HG03520 (cell line): ENCODE results near the gene MICAL3.
"Not testable (repeated sequence)": the region's sequence is repeated elsewhere in the genome, so short reads cannot be mapped to it uniquely, and the experiment has no call there.

ENCODE experiments used
- ATAC-seq: cut with Tn5 transposase; IDR thresholded peaks from one replicate; pipeline ENCODE4 v1.9.1; 2021; ENCODE audit warnings: mild to moderate bottlenecking, moderate library complexity; ENCODE audit not compliant: unreplicated experiment

Gene MICAL3, protein sequence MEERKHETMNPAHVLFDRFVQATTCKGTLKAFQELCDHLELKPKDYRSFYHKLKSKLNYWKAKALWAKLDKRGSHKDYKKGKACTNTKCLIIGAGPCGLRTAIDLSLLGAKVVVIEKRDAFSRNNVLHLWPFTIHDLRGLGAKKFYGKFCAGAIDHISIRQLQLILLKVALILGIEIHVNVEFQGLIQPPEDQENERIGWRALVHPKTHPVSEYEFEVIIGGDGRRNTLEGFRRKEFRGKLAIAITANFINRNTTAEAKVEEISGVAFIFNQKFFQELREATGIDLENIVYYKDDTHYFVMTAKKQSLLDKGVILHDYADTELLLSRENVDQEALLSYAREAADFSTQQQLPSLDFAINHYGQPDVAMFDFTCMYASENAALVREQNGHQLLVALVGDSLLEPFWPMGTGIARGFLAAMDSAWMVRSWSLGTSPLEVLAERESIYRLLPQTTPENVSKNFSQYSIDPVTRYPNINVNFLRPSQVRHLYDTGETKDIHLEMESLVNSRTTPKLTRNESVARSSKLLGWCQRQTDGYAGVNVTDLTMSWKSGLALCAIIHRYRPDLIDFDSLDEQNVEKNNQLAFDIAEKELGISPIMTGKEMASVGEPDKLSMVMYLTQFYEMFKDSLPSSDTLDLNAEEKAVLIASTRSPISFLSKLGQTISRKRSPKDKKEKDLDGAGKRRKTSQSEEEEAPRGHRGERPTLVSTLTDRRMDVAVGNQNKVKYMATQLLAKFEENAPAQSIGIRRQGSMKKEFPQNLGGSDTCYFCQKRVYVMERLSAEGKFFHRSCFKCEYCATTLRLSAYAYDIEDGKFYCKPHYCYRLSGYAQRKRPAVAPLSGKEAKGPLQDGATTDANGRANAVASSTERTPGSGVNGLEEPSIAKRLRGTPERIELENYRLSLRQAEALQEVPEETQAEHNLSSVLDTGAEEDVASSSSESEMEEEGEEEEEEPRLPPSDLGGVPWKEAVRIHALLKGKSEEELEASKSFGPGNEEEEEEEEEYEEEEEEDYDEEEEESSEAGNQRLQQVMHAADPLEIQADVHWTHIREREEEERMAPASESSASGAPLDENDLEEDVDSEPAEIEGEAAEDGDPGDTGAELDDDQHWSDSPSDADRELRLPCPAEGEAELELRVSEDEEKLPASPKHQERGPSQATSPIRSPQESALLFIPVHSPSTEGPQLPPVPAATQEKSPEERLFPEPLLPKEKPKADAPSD (N-terminal part only)

DNA sequence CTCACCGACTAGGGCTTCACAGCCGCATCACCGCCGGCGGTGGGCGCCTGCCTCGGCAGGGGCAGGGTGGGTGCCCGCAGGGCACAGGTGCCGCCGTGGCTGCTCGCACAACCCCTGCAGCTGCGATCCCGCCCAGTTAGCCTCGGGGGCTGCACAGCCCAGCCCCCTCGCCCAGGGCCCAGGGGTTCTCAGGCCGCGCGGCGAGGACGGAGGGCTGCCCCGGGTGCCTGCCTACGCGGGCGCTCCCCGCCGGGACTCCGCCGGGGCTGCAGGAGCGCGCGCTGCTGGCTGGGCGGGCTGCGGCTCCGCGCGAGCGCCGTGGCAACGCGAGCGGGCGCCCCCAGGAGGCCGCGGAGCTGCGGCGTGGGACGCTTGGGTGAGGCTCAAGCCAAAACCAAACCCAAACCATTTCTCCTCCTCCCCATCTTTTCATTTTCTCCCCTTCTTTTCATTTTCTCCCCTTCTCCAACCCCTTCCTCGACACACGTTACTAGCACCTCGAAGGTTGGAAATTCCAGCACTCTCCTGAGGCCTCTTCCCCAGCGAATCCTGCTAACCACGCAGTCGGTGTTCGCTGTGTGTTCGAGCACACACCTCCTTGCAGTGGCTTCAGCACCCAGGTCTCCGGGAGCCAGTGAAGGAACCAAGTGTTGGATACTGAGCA lies at the start of gene MICAL3:
Gene MICAL3 (minus strand): TSS at position 286 of the 664 bp plus-strand sequence. CDS start 117,749 bp downstream, outside the sequence.
- ATAC-seq, result no peak

DNA sequence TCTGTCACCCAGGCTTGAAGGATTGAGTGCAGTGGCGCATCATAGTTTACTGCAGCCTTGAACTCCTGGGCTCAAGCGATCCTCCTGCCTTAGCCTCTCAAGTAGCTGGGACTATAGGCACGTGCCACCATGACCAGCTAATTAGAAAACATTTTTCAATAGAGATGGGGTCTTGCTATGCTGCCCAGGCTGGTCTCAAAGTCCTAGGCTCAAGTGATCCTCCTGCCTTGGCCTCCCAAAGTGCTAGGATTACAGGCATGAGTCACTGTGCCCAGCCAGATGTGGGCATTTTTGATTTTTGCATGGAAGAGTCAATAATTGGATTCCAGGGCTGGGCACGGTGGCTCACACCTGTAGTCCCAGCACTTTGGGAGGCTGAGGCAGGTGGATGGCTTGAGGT lies 49.6 kb upstream of the MICAL3 start:
- not testable (repeated sequence) for ATAC-seq

DNA sequence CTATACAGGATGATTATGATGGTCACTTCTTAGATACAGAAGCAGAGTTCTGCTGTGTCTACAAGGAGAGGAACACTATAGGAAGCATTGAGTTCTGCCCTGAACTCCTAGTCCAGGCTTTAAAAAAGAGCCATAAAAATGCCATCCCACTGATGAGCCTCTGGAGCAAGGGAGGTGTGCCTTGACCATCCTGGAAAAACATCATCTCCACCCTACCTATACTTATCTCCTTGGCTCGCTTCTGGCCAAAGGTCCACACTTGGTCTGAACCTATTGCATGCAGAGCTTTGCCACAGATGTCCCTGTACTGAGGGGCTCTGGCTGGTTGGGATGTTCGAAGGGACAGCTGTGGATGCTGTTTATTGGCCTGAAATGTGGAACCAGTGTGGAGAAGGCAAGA lies 49.1 kb upstream of the MICAL3 start:
- no peak for ATAC-seq

DNA sequence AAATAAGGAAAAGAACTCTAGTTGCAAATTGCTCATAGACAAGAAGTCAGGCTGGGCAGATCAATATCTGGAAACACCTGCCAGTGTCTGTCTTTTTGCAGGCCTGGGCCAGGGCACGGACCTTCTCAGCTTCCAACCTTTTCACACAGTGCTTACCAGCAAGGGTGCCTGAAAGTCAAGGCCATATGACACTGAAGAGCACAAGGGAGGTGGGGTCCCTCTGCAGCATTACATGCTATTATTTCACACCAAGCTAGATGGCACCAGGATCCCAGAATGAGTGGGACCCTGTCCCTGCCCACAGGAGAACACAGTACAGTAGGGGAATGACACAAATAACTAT lies 47.6 kb upstream of the MICAL3 start:
- ATAC-seq, result no peak

DNA sequence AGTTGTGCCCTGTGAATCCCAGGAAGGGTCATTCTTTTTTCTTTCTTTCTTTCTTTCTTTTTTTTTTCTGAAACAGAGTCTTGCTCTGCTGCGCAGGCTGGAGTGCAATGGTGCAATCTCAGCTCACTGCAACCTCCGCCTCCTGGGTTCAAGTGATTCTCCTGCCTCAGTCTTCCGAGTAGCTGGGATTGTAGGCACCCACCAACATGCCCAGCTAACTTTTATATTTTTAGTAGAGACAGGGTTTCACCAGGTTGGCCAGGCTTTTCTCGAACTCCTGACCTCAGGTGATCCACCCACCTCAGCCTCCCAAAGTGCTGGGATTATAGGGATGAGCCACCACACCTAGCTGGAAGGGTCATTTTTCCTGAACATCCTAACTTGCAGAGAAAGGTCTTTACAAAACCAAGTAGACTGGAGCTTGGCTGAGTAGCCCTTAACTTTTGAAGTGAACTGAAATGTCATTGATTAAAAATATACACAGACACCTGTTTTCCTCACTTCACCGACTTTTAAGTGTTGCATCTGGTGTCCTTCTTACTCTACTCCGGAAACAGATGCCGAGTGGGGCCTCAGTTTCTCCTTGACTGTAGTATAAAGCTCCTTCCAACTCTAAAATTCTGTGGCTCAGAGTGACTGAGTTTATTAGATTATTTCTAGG lies 47.1 kb upstream of the MICAL3 start:
- not testable (repeated sequence) for ATAC-seq

DNA sequence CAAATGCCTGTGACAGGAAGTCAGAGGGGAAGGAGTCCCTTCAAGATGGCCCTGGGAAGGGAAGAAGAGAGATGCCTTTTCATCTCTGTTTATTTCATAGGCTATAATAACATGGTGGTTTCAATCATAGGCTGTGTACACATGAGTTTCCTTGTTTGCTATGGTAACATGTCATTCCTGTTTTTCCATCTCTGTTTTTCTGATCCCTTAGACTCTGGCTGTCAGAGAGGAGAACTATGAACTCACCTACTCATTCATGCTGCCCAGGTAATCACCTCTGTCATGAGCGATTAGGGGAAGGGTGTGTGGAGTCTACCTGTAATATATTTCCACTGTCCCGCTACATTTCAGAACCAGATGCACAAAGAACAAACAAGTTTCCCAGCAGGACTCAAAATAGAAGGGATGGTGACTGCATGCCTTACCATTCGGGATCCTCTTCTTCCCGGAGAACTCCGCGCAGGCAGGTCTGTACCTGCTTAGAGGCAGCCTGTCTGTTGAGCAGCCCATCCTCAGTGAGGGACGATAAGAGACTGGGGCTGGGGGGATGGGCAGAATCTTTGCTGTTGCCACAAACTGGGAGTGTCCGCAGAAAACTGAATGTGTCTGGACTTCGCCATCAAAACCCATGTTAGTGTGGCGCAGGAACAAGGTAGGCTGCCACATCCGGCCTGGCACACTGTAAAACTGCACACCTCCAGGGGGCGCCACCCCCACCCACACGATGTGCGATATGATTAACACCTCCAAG lies 46.4 kb upstream of the MICAL3 start:
- ATAC-seq, result no peak

DNA sequence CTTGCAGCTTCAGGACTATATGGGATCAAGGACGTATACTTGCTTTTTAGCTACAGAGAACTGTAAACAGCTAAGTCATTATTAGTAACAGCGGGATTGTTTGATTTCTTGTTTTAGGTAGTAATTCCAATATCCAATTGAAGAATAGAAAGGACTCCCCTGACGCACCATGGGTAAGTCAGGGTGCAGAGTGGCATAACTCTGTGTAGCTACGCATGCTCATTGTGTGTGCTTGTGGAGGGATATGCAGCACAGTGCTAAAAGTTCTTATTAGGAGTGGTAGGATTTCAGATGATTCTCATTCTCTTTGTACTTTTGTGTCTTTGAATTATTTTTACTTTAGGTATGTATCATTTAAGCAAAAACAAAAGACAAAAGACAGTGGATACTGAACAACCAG lies 45.7 kb upstream of the MICAL3 start:
- no peak for ATAC-seq

DNA sequence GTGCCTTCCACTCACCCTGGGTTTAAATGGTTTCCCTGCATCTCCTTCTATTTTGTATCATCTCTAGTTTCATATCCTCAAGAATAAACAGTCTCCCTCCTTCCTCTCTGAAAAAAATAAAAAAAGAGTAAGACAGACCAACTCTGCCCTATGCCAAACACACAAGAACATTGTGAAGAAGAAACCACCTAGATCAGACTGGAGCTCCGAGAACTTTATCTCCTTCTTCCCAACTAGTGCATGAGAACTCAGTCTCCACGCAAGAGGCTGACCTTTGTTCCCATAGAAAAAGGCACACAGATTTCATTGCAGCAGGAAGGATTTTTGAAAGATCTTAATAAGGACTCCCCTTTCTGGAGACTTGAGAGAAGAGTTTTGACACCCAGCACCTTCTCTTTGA lies 44.7 kb upstream of the MICAL3 start:
- ATAC-seq, result no peak

DNA sequence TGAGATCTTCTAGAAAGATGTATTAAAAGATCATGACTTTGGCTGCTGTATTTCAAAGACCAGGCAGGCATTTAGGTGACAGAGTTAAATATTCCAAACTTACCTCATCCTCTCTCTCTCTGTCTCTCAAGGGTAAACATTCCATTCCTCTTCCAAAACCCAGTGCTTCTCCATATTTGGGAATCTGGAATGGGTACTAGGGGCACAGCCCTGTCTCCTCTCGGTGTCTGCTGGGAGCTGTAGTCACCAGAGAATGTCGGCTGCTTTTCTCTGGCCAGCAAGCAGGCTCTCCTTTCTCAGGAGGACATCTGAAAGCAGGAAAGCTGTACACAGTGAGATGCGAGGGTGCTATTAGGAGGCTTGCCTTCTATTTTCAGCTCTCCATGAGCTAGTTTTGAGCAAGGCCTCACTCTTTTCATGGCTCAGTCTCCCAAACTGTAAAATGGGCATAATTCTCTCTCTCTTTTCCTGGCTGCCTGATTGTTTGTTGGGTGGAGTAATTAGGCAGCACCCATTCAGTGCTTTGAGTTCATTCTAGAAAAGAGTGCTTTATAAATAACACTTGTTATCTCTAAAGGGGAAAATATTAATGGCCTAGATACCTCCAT lies 44.1 kb upstream of the MICAL3 start:
- no peak for ATAC-seq

DNA sequence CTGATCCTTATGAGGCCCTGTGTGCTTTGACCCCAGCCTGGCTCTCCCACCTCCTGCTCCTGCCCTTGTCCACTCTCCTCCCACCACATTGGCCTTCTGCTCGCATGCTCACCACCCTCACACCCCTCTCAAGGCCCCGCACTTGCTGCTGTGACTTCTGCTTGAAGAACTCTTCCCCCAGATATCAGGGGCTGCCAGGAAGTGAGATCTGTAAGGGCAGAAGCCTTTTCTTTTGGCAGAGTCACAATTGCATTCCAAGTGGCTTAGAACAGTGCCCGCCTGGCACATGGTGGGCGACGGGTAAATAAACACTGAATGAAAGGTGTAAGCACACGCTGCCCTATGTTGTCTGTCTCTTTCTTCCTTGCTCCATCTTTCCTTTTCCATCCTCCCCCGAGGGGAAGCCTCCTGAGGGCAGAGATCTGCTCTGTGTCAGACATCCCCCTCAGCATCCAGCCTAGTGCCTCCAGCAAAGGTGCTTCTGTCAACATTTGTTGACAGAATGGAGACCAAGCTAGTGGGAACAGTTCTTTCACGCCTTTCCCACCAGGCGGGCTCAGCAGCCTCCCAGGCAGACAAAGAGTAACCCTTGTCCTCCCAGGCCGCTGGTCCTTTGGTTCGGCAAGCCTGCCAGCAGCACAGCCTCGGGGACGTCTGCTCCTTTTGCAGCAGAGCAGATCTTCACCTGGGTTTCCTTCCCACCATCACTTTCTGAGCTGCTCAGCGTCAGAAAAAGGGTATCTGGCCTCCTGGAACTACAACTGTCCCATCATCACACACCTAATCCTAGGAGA lies 43.4 kb upstream of the MICAL3 start:
- ATAC-seq, result no peak

DNA sequence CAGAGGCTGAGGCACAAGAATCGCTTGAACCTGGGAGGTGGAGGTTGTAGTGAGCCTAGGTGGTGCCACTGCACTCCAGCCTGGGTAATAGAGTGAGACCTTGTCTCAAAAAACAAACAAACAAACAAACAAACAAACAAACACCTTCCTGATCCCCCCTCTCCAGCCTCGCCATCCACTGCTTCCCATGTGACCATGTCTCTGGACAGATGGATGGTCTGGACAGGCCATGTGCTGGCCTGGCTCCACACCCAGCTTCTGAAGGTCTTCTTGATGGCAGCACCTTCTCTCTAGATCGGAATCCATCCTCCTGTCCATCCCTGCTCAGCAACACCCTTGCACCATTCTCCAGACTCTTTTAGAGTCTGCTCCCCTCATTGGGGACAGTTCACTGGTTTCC lies 42.8 kb upstream of the MICAL3 start:
- ATAC-seq, result no peak

DNA sequence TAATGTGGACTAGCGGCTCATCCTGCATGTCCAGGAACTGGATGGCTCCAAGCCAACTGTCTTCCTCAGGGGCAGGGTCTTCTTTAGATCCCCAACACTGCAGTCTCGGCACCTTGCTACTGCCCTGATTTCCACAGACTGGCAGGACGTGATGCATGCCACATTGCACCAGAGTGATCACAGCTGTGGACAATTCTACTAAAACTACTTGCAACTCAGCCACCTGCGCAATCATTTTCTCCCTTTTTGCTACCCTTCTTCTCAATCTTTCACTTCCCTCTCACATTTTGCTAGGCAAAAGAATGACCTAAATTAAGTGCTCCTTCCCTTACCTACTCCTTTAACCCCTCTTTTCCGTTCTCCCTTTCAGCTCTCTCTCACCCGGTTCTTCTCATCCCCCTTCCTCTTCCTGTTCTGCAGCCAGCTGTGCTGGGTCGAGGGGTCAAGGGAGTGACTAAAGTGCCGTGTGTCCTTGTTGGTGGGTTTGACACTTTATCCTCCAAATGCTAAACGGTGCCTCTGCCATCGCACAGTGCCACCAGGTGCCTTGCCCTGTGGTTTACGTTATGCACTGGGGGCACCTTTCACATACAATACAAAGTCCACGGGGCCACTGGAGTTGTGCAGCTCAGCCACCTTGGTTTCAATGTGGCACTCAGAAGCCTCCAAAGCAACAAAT lies 42.0 kb upstream of the MICAL3 start:
- no peak for ATAC-seq

DNA sequence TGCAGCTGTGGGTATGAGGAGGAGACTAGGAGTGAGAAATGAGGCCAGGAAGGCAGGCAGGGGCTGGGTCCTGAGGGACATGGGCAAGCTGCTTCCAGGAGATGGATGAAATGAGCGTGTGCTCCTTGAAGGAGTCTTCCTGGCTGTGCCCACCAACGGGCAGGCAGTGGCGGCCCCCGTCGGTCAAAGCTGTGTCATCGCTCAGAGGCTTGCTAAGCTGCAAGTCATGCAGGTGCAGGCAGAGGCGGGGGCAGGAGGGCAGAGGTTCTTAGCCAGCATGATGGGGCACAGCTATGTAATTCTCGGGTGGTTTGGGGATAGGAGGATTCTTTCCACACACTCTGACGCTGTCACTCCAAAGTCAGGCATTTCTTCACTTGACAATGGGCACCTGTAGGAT lies 40.9 kb upstream of the MICAL3 start:
- ATAC-seq, result no peak

DNA sequence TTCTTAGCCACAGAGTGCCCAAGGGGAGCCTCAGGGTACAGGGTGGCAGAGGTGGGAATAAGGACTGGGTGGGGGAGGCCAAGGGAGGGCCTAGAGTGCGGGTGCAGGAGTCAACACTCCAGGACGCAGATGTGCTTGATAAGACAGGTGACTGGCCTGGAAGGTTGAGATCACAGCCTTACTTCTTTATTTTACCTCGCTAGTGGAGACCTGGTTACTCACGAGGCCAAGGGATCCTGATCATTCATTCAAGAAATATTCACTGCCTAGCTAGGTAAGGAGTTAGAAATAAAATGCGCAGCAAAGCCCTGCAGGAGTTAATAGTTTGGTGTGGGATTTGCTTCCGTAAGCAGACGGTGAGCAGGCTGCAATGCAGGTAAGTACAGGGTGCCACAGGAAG lies 40.3 kb upstream of the MICAL3 start:
- ATAC-seq, result no peak

DNA sequence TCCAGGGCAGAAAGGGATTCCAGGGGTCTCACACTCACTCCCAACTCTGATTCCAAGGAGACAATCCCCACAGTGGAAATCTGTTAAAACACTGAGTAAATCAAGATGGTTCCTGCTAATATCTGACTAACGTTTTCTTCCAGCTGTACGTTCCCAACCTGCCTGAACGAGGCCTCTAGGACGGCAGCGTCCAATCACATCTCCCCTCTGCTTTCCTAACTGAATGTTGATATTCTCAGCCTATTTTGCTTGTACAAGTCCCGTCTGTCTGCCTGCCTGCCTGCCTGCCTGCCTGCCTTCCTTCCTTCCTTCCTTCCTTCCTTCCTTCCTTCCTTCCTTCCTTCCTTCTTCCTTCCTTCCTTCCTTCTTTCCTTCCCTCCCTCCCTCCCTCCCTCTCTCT lies 39.4 kb upstream of the MICAL3 start:
- ATAC-seq, result not testable (repeated sequence)

DNA sequence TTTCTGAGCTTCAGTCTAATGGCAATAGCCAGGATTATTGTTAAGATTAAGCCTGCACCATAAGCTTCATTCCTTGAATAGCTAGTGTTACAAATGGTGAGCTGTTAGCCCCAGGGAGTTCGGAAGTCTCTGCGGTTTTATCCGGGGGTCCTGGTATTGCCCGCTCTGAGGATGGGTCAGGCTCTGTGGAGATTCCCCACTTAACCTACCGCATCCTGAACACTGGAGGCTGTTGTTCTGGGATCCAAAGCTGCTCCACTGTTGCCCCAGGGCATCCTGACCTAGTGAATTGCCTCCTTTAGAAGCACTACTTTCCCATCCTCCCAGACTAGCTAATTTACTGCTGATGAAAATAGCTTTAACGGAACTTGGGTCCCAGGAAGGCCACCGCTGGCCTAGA lies 38.9 kb upstream of the MICAL3 start:
- ATAC-seq, result no peak

DNA sequence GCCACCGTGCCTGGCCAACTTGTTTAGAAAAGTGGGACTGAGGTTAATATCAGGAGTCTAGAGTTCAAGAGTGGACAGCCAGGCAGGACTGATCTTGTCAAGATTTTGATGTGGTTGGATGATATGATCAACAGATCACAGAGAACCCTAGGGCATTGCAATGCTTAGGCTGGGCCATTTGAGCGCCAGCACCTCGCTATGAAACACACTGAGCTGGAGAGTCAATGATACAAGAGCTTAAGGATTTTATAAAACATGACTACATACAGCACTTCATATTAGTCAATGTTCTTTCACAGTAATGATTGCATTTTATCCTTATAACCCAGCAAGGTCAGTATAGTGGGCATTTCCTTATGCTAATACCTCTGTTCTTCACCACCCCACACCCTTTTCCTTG lies 38.1 kb upstream of the MICAL3 start:
- ATAC-seq, result no peak
